Adipocyte (in vitro differentiated cells): ENCODE results near the gene PPM1E.
"Not testable (repeated sequence)": the region's sequence is repeated elsewhere in the genome, so short reads cannot be mapped to it uniquely, and the experiment has no call there.

Experiments used
- DNase-seq: peaks from one replicate; pipeline ENCODE4 v3.0.0-alpha.2; 2015; ENCODE audit warnings: low read depth
- H3K27me3 ChIP-seq: replicated peaks from 2 replicates; pipeline ENCODE4 v1.7.0; 2013; ENCODE audit warnings: mild to moderate bottlenecking, low read length, moderate library complexity; ENCODE audit not compliant: control insufficient read depth, insufficient read depth
- H3K36me3 ChIP-seq: 2 replicates; pipeline ENCODE4 v1.7.0; 2013; ENCODE audit warnings: low read length, mild to moderate bottlenecking, moderate library complexity; ENCODE audit not compliant: control insufficient read depth, insufficient read depth, severe bottlenecking
- H3K4me1 ChIP-seq: 2 replicates; pipeline ENCODE4 v1.7.0; 2013; ENCODE audit warnings: mild to moderate bottlenecking, low read length, moderate library complexity; ENCODE audit not compliant: control insufficient read depth, insufficient read depth
- H3K4me3 ChIP-seq: 2 replicates; pipeline ENCODE4 v1.7.0; 2013; ENCODE audit warnings: mild to moderate bottlenecking, low read length, moderate library complexity
- H3K9ac ChIP-seq: 2 replicates; pipeline ENCODE4 v1.7.0; 2013; ENCODE audit warnings: mild to moderate bottlenecking, low read length, moderate library complexity
- H3K9me3 ChIP-seq: 2 replicates; pipeline ENCODE4 v1.7.0; 2013; ENCODE audit warnings: mild to moderate bottlenecking, low read length, moderate library complexity; ENCODE audit not compliant: control insufficient read depth

The PPM1E gene

GRCh38 chr17:58811290-58811689 is 55.6 kb downstream of the PPM1E start:
- Histone ChIP-seq H3K27me3 (no peaks in the 10 kb centered on the region), H3K36me3 (no peaks in the 10 kb centered on the region), H3K4me3 (no peak overlapping the region), H3K4me1 (peaks cover 10% of the 10 kb centered on the region), H3K9ac (no peak overlapping the region), H3K9me3 (no peaks in the 10 kb centered on the region)
- DNase-seq = no peak

- H3K4me3 ChIP-seq = no peak overlapping the region
- no peaks in the 10 kb centered on the region for H3K9me3 ChIP-seq
- H3K4me1 ChIP-seq = peaks cover 2% of the 10 kb centered on the region
- no peaks in the 10 kb centered on the region for H3K27me3 ChIP-seq
- H3K36me3 ChIP-seq = no peaks in the 10 kb centered on the region
- DNase-seq = no peak
- no peak overlapping the region for H3K9ac ChIP-seq
Measured at GRCh38 chr17:58813712-58814111, 58.1 kb downstream of the PPM1E start.

GRCh38 chr17:58818654-58819053 is 63.0 kb downstream of the PPM1E start:
- Histone ChIP-seq H3K9ac (no peak overlapping the region), H3K4me1 (peaks cover 10% of the 10 kb centered on the region), H3K36me3 (no peaks in the 10 kb centered on the region), H3K9me3 (no peaks in the 10 kb centered on the region), H3K27me3 (no peaks in the 10 kb centered on the region), H3K4me3 (no peak overlapping the region)
- no peak for DNase-seq

GRCh38 chr17:58822148-58823050 is 66.7 kb downstream of the PPM1E start:
- peaks cover 10% of the 10 kb centered on the region for H3K4me1 ChIP-seq
- no peak overlapping the region for H3K9ac ChIP-seq
- no peaks in the 10 kb centered on the region for H3K27me3 ChIP-seq
- no peak for DNase-seq
- no peak overlapping the region for H3K4me3 ChIP-seq
- no peaks in the 10 kb centered on the region for H3K9me3 ChIP-seq
- H3K36me3 ChIP-seq = no peaks in the 10 kb centered on the region

- DNase-seq = no peak
- no peaks in the 10 kb centered on the region for H3K9me3 ChIP-seq
- H3K27me3 ChIP-seq = no peaks in the 10 kb centered on the region
- no peak overlapping the region for H3K4me3 ChIP-seq
- peaks cover 10% of the 10 kb centered on the region for H3K4me1 ChIP-seq
- H3K9ac ChIP-seq = no peak overlapping the region
- no peaks in the 10 kb centered on the region for H3K36me3 ChIP-seq
Measured at GRCh38 chr17:58823051-58823525, 67.4 kb downstream of the PPM1E start.

GRCh38 chr17:58829172-58829637 is 73.6 kb downstream of the PPM1E start:
- H3K27me3 ChIP-seq = no peaks in the 10 kb centered on the region
- H3K36me3 ChIP-seq = no peaks in the 10 kb centered on the region
- peaks cover 4% of the 10 kb centered on the region for H3K9me3 ChIP-seq
- H3K4me3 ChIP-seq = no peak overlapping the region
- no peaks in the 10 kb centered on the region for H3K4me1 ChIP-seq
- DNase-seq = no peak
- H3K9ac ChIP-seq = no peak overlapping the region

- no peak overlapping the region for H3K9ac ChIP-seq
- no peak overlapping the region for H3K4me3 ChIP-seq
- no peaks in the 10 kb centered on the region for H3K36me3 ChIP-seq
- peaks cover 4% of the 10 kb centered on the region for H3K9me3 ChIP-seq
- H3K4me1 ChIP-seq = no peaks in the 10 kb centered on the region
- no peak for DNase-seq
- H3K27me3 ChIP-seq = no peaks in the 10 kb centered on the region
Measured at GRCh38 chr17:58831780-58832179, 76.1 kb downstream of the PPM1E start.

- peaks cover 4% of the 10 kb centered on the region for H3K9me3 ChIP-seq
- no peaks in the 10 kb centered on the region for H3K36me3 ChIP-seq
- H3K4me3 ChIP-seq = no peak overlapping the region
- no peaks in the 10 kb centered on the region for H3K27me3 ChIP-seq
- no peaks in the 10 kb centered on the region for H3K4me1 ChIP-seq
- DNase-seq = no peak
- no peak overlapping the region for H3K9ac ChIP-seq
Measured at GRCh38 chr17:58832514-58832913, 76.9 kb downstream of the PPM1E start.

GRCh38 chr17:58837699-58838098 is 82.0 kb downstream of the PPM1E start:
- Histone ChIP-seq H3K4me1 (no peaks in the 10 kb centered on the region), H3K9me3 (peaks cover 2% of the 10 kb centered on the region), H3K27me3 (no peaks in the 10 kb centered on the region), H3K4me3 (no peak overlapping the region), H3K9ac (no peak overlapping the region), H3K36me3 (no peaks in the 10 kb centered on the region)
- DNase-seq = no peak

GRCh38 chr17:58840820-58841612 is 85.4 kb downstream of the PPM1E start:
- H3K4me3 ChIP-seq = no peak overlapping the region
- no peaks in the 10 kb centered on the region for H3K36me3 ChIP-seq
- DNase-seq = no peak
- H3K9ac ChIP-seq = no peak overlapping the region
- H3K4me1 ChIP-seq = no peaks in the 10 kb centered on the region
- no peaks in the 10 kb centered on the region for H3K27me3 ChIP-seq
- H3K9me3 ChIP-seq = no peaks in the 10 kb centered on the region

- H3K36me3 ChIP-seq, DNase-seq, H3K4me1 ChIP-seq, H3K27me3 ChIP-seq, H3K9ac ChIP-seq, H3K9me3 ChIP-seq, H3K4me3 ChIP-seq: not testable (repeated sequence)
Measured at GRCh38 chr17:58846413-58846812, 90.8 kb downstream of the PPM1E start.
